ENCODE data around the gene UHRF1. TPM values are rescaled to one million over a fixed set of nuclear protein-coding genes. Genes with fewer than 3 reads are reported as not detected.

Gene UHRF1
- total and polyA plus RNA-seq, 2 donors from 2014 or later = 0.19 to 3.1 TPM

DNA sequence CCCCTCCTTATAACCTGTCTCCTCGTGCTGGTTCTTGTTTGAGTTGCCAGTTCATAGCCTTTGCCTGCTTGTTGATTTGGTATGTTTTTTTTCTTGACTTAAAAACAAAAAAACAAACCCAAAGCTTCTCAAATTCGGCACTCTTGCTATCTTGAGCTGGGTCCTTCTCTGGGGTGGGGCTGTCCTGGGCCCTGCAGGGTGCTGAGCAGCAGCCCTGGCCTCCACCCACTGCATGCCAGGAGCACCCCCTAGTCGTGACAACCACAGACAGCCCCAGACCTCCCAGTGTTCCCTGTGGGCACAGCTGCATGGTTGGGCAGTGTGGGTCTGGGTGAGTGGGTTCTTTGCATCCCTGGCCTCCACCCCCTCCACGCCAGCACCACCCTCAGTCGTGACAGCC is 87.4 kb downstream of the UHRF1 start:
- no peaks in the 10 kb centered on the region for H3K27me3 ChIP-seq (ENCODE audit: control insufficient read depth, insufficient read depth, low read length)
- no peak overlapping the region for H3K27ac ChIP-seq (ENCODE audit: low read depth in 2 of 2, low read length in 2 of 2)
- H3K36me3 ChIP-seq (ENCODE audit: control insufficient read depth in 2 of 3, insufficient read depth in 3 of 3, low read length in 3 of 3) = no peaks in the 10 kb centered on the region
- intact Hi-C loops (cut with DNase I) = no loop called here
- H3K4me1 ChIP-seq (ENCODE audit: control insufficient read depth in 2 of 3, insufficient read depth in 2 of 3, low read depth in 1 of 3, low read length in 3 of 3) = no peaks in the 10 kb centered on the region
- FAIRE-seq (no peak), DNase-seq (no peak)
- no peak overlapping the region for H3K4me3 ChIP-seq (ENCODE audit: low read length in 3 of 3)
- H3K9me3 ChIP-seq (ENCODE audit: control insufficient read depth in 2 of 3, insufficient read depth in 1 of 3, low read length in 3 of 3) = no peaks in the 10 kb centered on the region
- H3K9ac ChIP-seq (ENCODE audit: low read length in 3 of 3) = no peak overlapping the region
- TF ChIP-seq, protein P1, sequence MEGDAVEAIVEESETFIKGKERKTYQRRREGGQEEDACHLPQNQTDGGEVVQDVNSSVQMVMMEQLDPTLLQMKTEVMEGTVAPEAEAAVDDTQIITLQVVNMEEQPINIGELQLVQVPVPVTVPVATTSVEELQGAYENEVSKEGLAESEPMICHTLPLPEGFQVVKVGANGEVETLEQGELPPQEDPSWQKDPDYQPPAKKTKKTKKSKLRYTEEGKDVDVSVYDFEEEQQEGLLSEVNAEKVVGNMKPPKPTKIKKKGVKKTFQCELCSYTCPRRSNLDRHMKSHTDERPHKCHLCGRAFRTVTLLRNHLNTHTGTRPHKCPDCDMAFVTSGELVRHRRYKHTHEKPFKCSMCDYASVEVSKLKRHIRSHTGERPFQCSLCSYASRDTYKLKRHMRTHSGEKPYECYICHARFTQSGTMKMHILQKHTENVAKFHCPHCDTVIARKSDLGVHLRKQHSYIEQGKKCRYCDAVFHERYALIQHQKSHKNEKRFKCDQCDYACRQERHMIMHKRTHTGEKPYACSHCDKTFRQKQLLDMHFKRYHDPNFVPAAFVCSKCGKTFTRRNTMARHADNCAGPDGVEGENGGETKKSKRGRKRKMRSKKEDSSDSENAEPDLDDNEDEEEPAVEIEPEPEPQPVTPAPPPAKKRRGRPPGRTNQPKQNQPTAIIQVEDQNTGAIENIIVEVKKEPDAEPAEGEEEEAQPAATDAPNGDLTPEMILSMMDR (IDR thresholded peaks at IDR 0.05; ENCODE audit: borderline replicate concordance, extremely low read depth, insufficient read depth) = no peak

DNA sequence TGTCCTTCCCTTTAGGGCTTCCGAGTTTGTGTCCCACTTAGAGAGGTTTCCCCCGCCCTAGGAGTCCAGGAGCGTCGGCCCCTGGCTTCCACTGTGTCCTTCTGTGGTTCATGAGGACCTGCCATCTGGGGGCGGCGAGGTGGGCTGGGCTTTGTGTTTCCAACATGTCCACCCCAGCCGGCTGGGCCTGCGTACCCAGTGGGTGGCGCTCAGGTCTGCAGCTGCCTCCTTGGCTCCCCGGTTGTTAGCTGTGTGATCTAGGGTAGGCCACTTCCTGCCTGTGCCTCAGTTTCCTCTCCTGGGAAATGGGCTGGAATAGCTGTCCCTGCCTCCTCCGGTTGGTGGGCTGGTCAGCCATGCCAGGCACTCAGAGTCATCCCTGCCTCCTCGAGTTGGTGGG is 88.0 kb downstream of the UHRF1 start:
- H3K27ac ChIP-seq (ENCODE audit: low read depth in 2 of 2, low read length in 2 of 2) = no peak overlapping the region
- no peak overlapping the region for H3K9ac ChIP-seq (ENCODE audit: low read length in 3 of 3)
- intact Hi-C loops (cut with DNase I) = no loop called here
- FAIRE-seq = no peak
- H3K36me3 ChIP-seq (ENCODE audit: control insufficient read depth in 2 of 3, insufficient read depth in 3 of 3, low read length in 3 of 3) = no peaks in the 10 kb centered on the region
- TF ChIP-seq, protein P1 (IDR thresholded peaks at IDR 0.05; ENCODE audit: borderline replicate concordance, extremely low read depth, insufficient read depth) = no peak
- DNase-seq = no peak
- no peaks in the 10 kb centered on the region for H3K27me3 ChIP-seq (ENCODE audit: control insufficient read depth, insufficient read depth, low read length)
- no peaks in the 10 kb centered on the region for H3K4me1 ChIP-seq (ENCODE audit: control insufficient read depth in 2 of 3, insufficient read depth in 2 of 3, low read depth in 1 of 3, low read length in 3 of 3)
- H3K4me3 ChIP-seq (ENCODE audit: low read length in 3 of 3) = no peak overlapping the region
- no peaks in the 10 kb centered on the region for H3K9me3 ChIP-seq (ENCODE audit: control insufficient read depth in 2 of 3, insufficient read depth in 1 of 3, low read length in 3 of 3)

DNA sequence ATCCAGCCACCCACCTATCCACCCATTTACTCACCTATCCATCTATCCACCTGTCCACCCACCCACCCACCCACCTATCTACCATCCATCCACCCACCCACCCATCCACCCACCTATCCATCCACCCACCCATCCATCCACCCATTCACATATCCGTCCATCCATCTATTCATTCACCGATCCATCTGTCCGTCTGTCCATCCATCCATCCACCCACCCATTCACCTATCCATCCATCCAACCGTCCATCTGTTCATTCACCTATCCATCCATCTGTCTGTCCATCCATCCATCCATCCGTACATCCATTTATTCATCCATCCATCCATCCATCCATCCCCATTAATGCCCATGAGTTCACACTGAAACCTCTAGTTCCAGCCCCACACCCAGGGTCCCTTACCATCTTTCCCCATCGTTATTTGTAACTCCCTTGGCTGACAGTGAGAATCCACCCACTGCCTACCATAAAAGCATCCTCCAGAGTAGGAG is 90.9 kb downstream of the UHRF1 start:
- no peaks in the 10 kb centered on the region for H3K9me3 ChIP-seq (ENCODE audit: control insufficient read depth in 2 of 3, insufficient read depth in 1 of 3, low read length in 3 of 3)
- FAIRE-seq = no peak
- H3K27me3 ChIP-seq (ENCODE audit: control insufficient read depth, insufficient read depth, low read length) = no peaks in the 10 kb centered on the region
- H3K9ac ChIP-seq (ENCODE audit: low read length in 3 of 3) = no peak overlapping the region
- intact Hi-C loops (cut with DNase I) = no loop called here
- H3K4me3 ChIP-seq (ENCODE audit: low read length in 3 of 3) = no peak overlapping the region
- TF ChIP-seq, protein P1 (IDR thresholded peaks at IDR 0.05; ENCODE audit: borderline replicate concordance, extremely low read depth, insufficient read depth) = no peak
- H3K27ac ChIP-seq (ENCODE audit: low read depth in 2 of 2, low read length in 2 of 2) = no peak overlapping the region
- DNase-seq = no peak
- H3K4me1 ChIP-seq (ENCODE audit: control insufficient read depth in 2 of 3, insufficient read depth in 2 of 3, low read depth in 1 of 3, low read length in 3 of 3) = peaks cover 0 to 3% (median 0%) of the 10 kb centered on the region in 3 donors
- no peaks in the 10 kb centered on the region for H3K36me3 ChIP-seq (ENCODE audit: control insufficient read depth in 2 of 3, insufficient read depth in 3 of 3, low read length in 3 of 3)

DNA sequence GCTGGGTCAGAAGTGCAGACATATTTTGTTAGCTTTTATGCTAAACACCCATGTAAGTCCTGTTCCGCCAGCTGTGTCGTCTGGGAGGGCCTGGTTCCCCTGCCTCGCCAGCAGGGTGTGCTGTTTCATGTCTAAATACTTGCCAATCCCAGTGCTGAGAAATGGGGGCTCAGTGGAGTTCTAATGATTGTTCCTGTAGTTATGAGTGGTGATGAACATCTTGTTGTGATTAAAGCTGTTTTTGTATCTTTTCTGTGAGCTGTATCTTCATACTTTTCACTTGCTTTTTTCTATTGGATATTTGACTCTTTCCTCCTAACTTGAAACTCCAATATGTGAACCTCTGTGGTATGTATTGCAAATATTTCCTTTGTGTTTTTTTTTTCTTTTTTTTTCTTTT is 92.3 kb downstream of the UHRF1 start:
- no peak overlapping the region for H3K27ac ChIP-seq (ENCODE audit: low read depth in 2 of 2, low read length in 2 of 2)
- no peaks in the 10 kb centered on the region for H3K9me3 ChIP-seq (ENCODE audit: control insufficient read depth in 2 of 3, insufficient read depth in 1 of 3, low read length in 3 of 3)
- peaks cover 0 to 3% (median 0%) of the 10 kb centered on the region in 3 donors for H3K4me1 ChIP-seq (ENCODE audit: control insufficient read depth in 2 of 3, insufficient read depth in 2 of 3, low read depth in 1 of 3, low read length in 3 of 3)
- H3K4me3 ChIP-seq (ENCODE audit: low read length in 3 of 3) = no peak overlapping the region
- FAIRE-seq (no peak), DNase-seq (no peak)
- H3K27me3 ChIP-seq (ENCODE audit: control insufficient read depth, insufficient read depth, low read length) = no peaks in the 10 kb centered on the region
- TF ChIP-seq, protein P1 (IDR thresholded peaks at IDR 0.05; ENCODE audit: borderline replicate concordance, extremely low read depth, insufficient read depth) = peak; percentile 41
- H3K36me3 ChIP-seq (ENCODE audit: control insufficient read depth in 2 of 3, insufficient read depth in 3 of 3, low read length in 3 of 3) = no peaks in the 10 kb centered on the region
- H3K9ac ChIP-seq (ENCODE audit: low read length in 3 of 3) = no peak overlapping the region
- intact Hi-C loops (cut with DNase I) = no loop called here
